ENCODE results near the gene TAF1B. TPM values are rescaled to one million over a fixed set of nuclear protein-coding genes. Genes with fewer than 3 reads are reported as not detected.
A peak's percentile ranks its signal among the peaks of the same experiment; 100 is the strongest.

TAF1B gene
- total RNA-seq, 2 donors from 2014 or later, result 12.9 to 19.5 TPM

GRCh38 chr2:9803023-9803805 is 40.1 kb upstream of the TAF1B start:
- WGBS, 2 donors, result 55 to 60% methylated on average over 16 to 17 of the region's 17 CpGs
- H3K4me1 ChIP-seq, result peaks cover 45% of the 10 kb centered on the region
- ATAC-seq (peak; percentile 77), DNase-seq (peak; percentile 87 to 96 (median 94))
- H3K27me3 ChIP-seq, result no peaks in the 10 kb centered on the region
- peak overlapping the region in 1 of 4 donors; percentile 27 for H3K27ac ChIP-seq
- no peak for TF ChIP-seq POLR2A (IDR thresholded peaks at IDR 0.05)
- no peak for TF ChIP-seq CTCF (IDR thresholded peaks at IDR 0.05)
- no peak overlapping the region for H3K4me3 ChIP-seq
- H3K36me3 ChIP-seq (replicated peaks in 1 of 2; ENCODE audit: insufficient read depth in 1 of 2, low read depth in 2 of 2), result no peaks in the 10 kb centered on the region
- H3K9me3 ChIP-seq, result no peaks in the 10 kb centered on the region
- intact Hi-C loops (cut with DNase I), result loop anchor here (10.0 kb wide), 1 partner anchor 632 kb away; no protein-coding TSS in a partner anchor

DNA sequence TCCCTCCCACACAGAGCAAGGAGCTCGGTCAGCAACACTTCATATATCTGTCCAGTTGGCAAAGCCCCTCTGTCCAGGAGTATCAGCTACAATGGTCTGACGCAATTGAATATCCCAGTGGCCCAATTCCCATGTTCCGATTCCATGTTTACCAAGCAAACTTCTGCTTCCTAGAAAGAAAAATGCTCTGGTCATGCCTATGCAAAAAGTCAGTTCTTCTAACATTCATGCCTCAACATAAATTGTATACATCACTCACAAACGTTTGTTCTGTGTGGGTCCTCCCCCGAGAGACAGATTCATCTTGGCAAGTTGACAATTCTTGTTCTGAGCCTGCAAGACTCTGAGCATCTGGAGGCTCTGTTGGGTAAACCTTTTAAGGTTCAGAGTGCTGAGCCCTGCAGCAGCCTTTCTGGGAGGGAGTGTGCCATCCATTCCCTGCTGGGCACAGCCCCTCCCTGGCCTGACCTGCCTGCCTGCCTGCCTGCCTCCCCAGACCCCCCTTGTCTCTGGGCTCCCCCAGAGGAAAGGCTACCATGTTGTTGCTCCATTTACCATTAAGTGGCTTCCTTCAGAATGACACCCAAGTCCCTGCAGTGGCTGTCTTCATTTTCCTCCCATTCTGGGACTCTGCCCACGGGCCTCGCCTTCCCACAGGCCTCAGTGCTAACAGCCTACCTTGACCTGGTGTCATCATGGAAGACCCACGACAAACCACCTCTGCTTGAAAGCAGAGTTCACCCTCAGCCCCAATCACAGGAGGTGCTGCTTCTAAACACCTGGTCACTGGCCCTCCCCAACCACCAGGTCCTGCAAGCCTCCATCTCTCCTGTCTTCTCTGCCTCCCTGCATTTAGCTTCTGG is 37.6 kb upstream of the TAF1B start:
- peaks cover 28% of the 10 kb centered on the region for H3K4me1 ChIP-seq
- DNase-seq, result peak in 2 of 4 donors; percentile 27 to 35
- H3K27me3 ChIP-seq, result no peaks in the 10 kb centered on the region
- H3K9me3 ChIP-seq, result no peaks in the 10 kb centered on the region
- no peak for ATAC-seq
- H3K4me3 ChIP-seq, result no peak overlapping the region
- intact Hi-C loops (cut with DNase I), result loop anchor here (10.0 kb wide), 1 partner anchor 629 kb away; no protein-coding TSS in a partner anchor
- H3K36me3 ChIP-seq (replicated peaks in 1 of 2; ENCODE audit: insufficient read depth in 1 of 2, low read depth in 2 of 2), result no peaks in the 10 kb centered on the region
- TF ChIP-seq CTCF (IDR thresholded peaks at IDR 0.05), result no peak
- no peak for TF ChIP-seq POLR2A (IDR thresholded peaks at IDR 0.05)
- H3K27ac ChIP-seq, result no peak overlapping the region
- WGBS, 2 donors, result 52 to 59% methylated on average over 8 of the region's 8 CpGs

DNA sequence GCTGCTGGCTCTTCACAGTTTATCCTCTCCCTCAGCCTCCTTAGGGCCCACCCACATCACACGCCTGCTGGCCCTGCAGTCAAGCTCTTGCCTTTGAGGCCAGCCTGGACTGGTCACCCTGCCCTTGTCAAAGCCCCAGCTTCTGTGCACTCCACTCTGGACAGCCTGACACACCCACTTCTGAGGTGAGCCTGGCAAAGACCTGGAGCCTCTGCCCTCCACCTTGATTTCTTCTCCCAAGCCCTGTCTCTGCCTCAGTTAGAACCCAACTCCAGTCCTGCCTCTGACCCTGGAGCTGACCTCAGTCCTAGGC is 37.0 kb upstream of the TAF1B start:
- H3K9me3 ChIP-seq, result no peaks in the 10 kb centered on the region
- peaks cover 28% of the 10 kb centered on the region for H3K4me1 ChIP-seq
- no peak for ATAC-seq
- H3K27me3 ChIP-seq, result no peaks in the 10 kb centered on the region
- no peak for DNase-seq
- no peaks in the 10 kb centered on the region for H3K36me3 ChIP-seq (replicated peaks in 1 of 2; ENCODE audit: insufficient read depth in 1 of 2, low read depth in 2 of 2)
- WGBS, 2 donors, result 86 to 93% methylated on average over 1 of the region's 1 CpG
- intact Hi-C loops (cut with DNase I), result loop anchor here (10.0 kb wide), 1 partner anchor 629 kb away; no protein-coding TSS in a partner anchor
- no peak overlapping the region for H3K27ac ChIP-seq
- no peak overlapping the region for H3K4me3 ChIP-seq
- TF ChIP-seq CTCF (IDR thresholded peaks at IDR 0.05), result no peak
- TF ChIP-seq POLR2A (IDR thresholded peaks at IDR 0.05), result no peak

DNA sequence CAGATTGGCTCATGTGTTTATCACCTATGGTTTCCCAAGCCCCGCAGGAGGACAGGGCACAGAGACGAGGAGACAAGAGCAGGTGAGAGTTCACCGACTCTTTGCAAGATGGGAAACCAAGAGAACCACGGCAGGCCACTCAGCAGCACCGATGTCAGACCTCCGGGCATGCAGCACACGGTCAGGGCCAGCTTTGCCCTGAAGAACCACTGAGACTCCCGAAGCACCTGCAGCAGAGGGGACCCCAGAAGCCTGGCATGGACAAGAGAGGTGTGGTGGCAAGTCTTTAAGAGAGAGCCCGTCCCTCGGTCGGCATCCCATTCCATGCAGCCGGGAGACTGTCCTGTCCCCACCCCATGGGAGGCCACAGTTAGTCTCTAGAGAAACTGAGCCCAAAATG is 36.6 kb upstream of the TAF1B start:
- intact Hi-C loops (cut with DNase I), result loop anchor here (10.0 kb wide), 1 partner anchor 628 kb away; no protein-coding TSS in a partner anchor
- TF ChIP-seq POLR2A (IDR thresholded peaks at IDR 0.05) (no peak), CTCF (IDR thresholded peaks at IDR 0.05) (no peak)
- DNase-seq (no peak), ATAC-seq (no peak)
- H3K27me3 ChIP-seq, result no peaks in the 10 kb centered on the region
- H3K9me3 ChIP-seq, result no peaks in the 10 kb centered on the region
- no peak overlapping the region for H3K4me3 ChIP-seq
- no peak overlapping the region for H3K27ac ChIP-seq
- H3K36me3 ChIP-seq (replicated peaks in 1 of 2; ENCODE audit: insufficient read depth in 1 of 2, low read depth in 2 of 2), result no peaks in the 10 kb centered on the region
- 85 to 91% methylated on average over 7 to 12 of the region's 12 CpGs for WGBS, 2 donors
- H3K4me1 ChIP-seq, result peaks cover 28% of the 10 kb centered on the region

Data from body of pancreas (tissue), 4 donors.